PC-3 (cell line): ENCODE measurements around the gene ETFA.

ENCODE experiments used
- CTCF ChIP-seq: fragments of 300-600 bp; sonication (generic); conservative IDR thresholded peaks from 2 replicates; pipeline ENCODE4 v1.5.1; 2017; ENCODE audit warnings: antibody characterized with exemption, low read depth, mild to moderate bottlenecking, low read length
- EZH2 ChIP-seq: fragments of 300-600 bp; sonication (generic); IDR thresholded peaks from one replicate; pipeline ENCODE4 v1.6.1; 2017; ENCODE audit warnings: antibody characterized with exemption, mild to moderate bottlenecking, low read length; ENCODE audit not compliant: unreplicated experiment
- EZH2phosphoT487 ChIP-seq: fragments of 300-600 bp; sonication (generic); IDR thresholded peaks from 2 replicates; pipeline ENCODE4 v1.6.1; 2018; ENCODE audit warnings: mild to moderate bottlenecking, antibody characterized with exemption, low read length, borderline replicate concordance

GRCh38 chr15:76340803-76341365 lies 29.6 kb upstream of the ETFA start:
- no peak for TF ChIP-seq CTCF
- TF ChIP-seq EZH2phosphoT487, result no peak
- no peak for TF ChIP-seq EZH2
